ENCODE results near the gene FHIT.

DNA sequence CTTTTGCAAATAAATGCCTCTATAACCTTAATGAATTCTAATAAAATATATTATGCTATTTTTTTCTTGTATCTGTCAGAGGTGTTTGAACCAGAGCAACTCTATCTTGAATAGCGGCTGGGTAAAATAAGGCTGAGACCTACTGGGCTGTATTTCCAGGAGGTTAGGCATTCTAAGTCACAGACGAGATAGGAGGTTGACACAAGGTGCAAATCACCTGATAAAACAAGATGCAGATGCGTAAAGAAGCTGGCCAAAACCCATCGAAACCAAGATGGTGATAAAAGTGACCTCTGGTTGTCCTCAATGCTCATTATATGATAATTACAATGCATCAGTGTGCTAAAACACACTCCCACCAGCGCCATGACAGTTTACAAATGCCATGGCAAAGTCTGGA is 990.7 kb downstream of the FHIT start:
- TF ChIP-seq, protein P1, sequence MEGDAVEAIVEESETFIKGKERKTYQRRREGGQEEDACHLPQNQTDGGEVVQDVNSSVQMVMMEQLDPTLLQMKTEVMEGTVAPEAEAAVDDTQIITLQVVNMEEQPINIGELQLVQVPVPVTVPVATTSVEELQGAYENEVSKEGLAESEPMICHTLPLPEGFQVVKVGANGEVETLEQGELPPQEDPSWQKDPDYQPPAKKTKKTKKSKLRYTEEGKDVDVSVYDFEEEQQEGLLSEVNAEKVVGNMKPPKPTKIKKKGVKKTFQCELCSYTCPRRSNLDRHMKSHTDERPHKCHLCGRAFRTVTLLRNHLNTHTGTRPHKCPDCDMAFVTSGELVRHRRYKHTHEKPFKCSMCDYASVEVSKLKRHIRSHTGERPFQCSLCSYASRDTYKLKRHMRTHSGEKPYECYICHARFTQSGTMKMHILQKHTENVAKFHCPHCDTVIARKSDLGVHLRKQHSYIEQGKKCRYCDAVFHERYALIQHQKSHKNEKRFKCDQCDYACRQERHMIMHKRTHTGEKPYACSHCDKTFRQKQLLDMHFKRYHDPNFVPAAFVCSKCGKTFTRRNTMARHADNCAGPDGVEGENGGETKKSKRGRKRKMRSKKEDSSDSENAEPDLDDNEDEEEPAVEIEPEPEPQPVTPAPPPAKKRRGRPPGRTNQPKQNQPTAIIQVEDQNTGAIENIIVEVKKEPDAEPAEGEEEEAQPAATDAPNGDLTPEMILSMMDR (IDR thresholded peaks at IDR 0.05) = no peak
- TF ChIP-seq POLR2A (IDR thresholded peaks at IDR 0.05) = no peak
- no peak for TF ChIP-seq POLR2AphosphoS5 (IDR thresholded peaks at IDR 0.05)
- no peak for TF ChIP-seq EP300 (IDR thresholded peaks at IDR 0.05)
